HepG2 (cell line): Measurements from ENCODE around the gene ITGAE. TPM values are rescaled to one million over a fixed set of nuclear protein-coding genes. Genes with fewer than 3 reads are reported as not detected.

Experiments used
- AGO1 ChIP-seq: fragments of 200-400 bp; formaldehyde crosslinking; IDR thresholded peaks from 2 replicates; pipeline ENCODE4 v1.6.1; 2017; ENCODE audit warnings: mild to moderate bottlenecking, low read depth, low read length, moderate library complexity; ENCODE audit not compliant: poor library complexity, severe bottlenecking
- AHDC1 ChIP-seq: sonication (generic); formaldehyde crosslinking; IDR thresholded peaks from 2 replicates; pipeline ENCODE4 v1.5.1; 2020; ENCODE audit warnings: mild to moderate bottlenecking, missing genetic modification reagents, borderline replicate concordance
- JUN ChIP-seq: sonication (generic); formaldehyde crosslinking; IDR thresholded peaks from 2 replicates; pipeline ENCODE4 v1.4.0; 2020; ENCODE audit warnings: mild to moderate bottlenecking, missing genetic modification reagents
- PREB ChIP-seq: sonication (generic); formaldehyde crosslinking; IDR thresholded peaks from 2 replicates; pipeline ENCODE4 v1.4.0; 2020; ENCODE audit warnings: missing genetic modification reagents
- PRMT3 ChIP-seq: sonication (generic); formaldehyde crosslinking; IDR thresholded peaks from 2 replicates; pipeline ENCODE4 v1.8.1; 2022; ENCODE audit warnings: low read depth, mild to moderate bottlenecking, moderate library complexity, missing genetic modification reagents, borderline replicate concordance
- RXRB ChIP-seq: IDR thresholded peaks from 2 replicates; pipeline ENCODE4 v1.6.1; 2016; ENCODE audit warnings: borderline replicate concordance, missing genetic modification reagents, missing compliant biosample characterization
- STAG1 ChIP-seq: sonication (generic); formaldehyde crosslinking; IDR thresholded peaks from 2 replicates; pipeline ENCODE4 v1.4.0; 2020; ENCODE audit warnings: missing genetic modification reagents
- ZNF446 ChIP-seq: sonication (generic); formaldehyde crosslinking; IDR thresholded peaks from 2 replicates; pipeline ENCODE4 v1.5.0; 2020; ENCODE audit warnings: mild to moderate bottlenecking, missing genetic modification reagents
- ZNF460 ChIP-seq: sonication (generic); formaldehyde crosslinking; IDR thresholded peaks from 2 replicates; pipeline ENCODE4 v1.5.1; 2020; ENCODE audit warnings: missing genetic modification reagents, mild to moderate bottlenecking, borderline replicate concordance
- ZNF501 ChIP-seq: sonication (generic); formaldehyde crosslinking; IDR thresholded peaks from 2 replicates; pipeline ENCODE4 v1.5.1; 2020; ENCODE audit warnings: mild to moderate bottlenecking, moderate library complexity, missing genetic modification reagents
- ZNF576 ChIP-seq: sonication (generic); formaldehyde crosslinking; IDR thresholded peaks from 2 replicates; pipeline ENCODE4 v1.4.0; 2020; ENCODE audit warnings: mild to moderate bottlenecking, missing genetic modification reagents
- ZNF691 ChIP-seq: sonication (generic); formaldehyde crosslinking; IDR thresholded peaks from 2 replicates; pipeline ENCODE4 v1.4.0; 2020; ENCODE audit warnings: missing genetic modification reagents, low read depth, mild to moderate bottlenecking, borderline replicate concordance
- ZSCAN9 ChIP-seq: IDR thresholded peaks from 2 replicates; pipeline ENCODE4 v1.6.1; 2016; ENCODE audit warnings: borderline replicate concordance
- polyA plus RNA-seq, 8 experiments: library from polyadenylated mRNA; depleted of rRNA in 3 of 8; stranded (reverse) in 7 of 8; unstranded in 1 of 8; fragments of >200 nt; fragmentation: Illumina TruSeq in 4 of 8; extraction: Trizol in 4 of 8; gene quantifications; 2 replicates each; pipeline versions ENCODE4 v1.2.1 to v1.2.3, GENCODE V29; 2011 to 2016; ENCODE audit warnings: low read depth in 4 of 8, missing spikeins in 1 of 8, mixed read lengths in 1 of 8; ENCODE audit not compliant: insufficient read depth in 1 of 8
- total RNA-seq, 5 experiments: library from RNA; depleted of rRNA; stranded (reverse); fragments of >200 nt; fragmentation: Illumina TruSeq; extraction: Trizol; gene quantifications; 2 replicates each; pipeline ENCODE4 v1.2.3, GENCODE V29; 2016; ENCODE audit warnings: low read depth in 1 of 5
- TF ChIP-seq, protein P1 (sequence below): sonication (generic); formaldehyde crosslinking; IDR thresholded peaks from 2 replicates; pipeline ENCODE4 v1.5.0; 2020; ENCODE audit warnings: mild to moderate bottlenecking, missing genetic modification reagents
- TF ChIP-seq, protein P2 (sequence below): fragments of 450-650 bp; IDR thresholded peaks from 2 replicates; pipeline ENCODE4 v1.6.1; 2017

Gene ITGAE
- total and polyA plus RNA-seq, 2 of the 13 experiments (the other 11 are each of a cell fraction or from before 2014, with no cell fraction given) = 42.3 to 49.0 TPM

GRCh38 chr17:3723556-3724377 lies 77.2 kb downstream of the ITGAE start, which contains the start of gene HASPIN (continued):
- TF ChIP-seq PREB (CRISPR knock-in tag) = no peak
- TF ChIP-seq ZNF501 (CRISPR knock-in tag) = peak; percentile 83
- no peak; the same call in 1 of the 2 replicates for TF ChIP-seq PRMT3 (CRISPR knock-in tag)
- TF ChIP-seq JUN (CRISPR knock-in tag) = no peak
- TF ChIP-seq AHDC1 = 0 out of 2 replicates have a peak, but pooled peaks have one; percentile 15
- no peak for TF ChIP-seq AGO1
- TF ChIP-seq, protein P1, sequence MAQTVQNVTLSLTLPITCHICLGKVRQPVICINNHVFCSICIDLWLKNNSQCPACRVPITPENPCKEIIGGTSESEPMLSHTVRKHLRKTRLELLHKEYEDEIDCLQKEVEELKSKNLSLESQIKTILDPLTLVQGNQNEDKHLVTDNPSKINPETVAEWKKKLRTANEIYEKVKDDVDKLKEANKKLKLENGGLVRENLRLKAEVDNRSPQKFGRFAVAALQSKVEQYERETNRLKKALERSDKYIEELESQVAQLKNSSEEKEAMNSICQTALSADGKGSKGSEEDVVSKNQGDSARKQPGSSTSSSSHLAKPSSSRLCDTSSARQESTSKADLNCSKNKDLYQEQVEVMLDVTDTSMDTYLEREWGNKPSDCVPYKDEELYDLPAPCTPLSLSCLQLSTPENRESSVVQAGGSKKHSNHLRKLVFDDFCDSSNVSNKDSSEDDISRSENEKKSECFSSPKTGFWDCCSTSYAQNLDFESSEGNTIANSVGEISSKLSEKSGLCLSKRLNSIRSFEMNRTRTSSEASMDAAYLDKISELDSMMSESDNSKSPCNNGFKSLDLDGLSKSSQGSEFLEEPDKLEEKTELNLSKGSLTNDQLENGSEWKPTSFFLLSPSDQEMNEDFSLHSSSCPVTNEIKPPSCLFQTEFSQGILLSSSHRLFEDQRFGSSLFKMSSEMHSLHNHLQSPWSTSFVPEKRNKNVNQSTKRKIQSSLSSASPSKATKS = no peak
- TF ChIP-seq, protein P2, sequence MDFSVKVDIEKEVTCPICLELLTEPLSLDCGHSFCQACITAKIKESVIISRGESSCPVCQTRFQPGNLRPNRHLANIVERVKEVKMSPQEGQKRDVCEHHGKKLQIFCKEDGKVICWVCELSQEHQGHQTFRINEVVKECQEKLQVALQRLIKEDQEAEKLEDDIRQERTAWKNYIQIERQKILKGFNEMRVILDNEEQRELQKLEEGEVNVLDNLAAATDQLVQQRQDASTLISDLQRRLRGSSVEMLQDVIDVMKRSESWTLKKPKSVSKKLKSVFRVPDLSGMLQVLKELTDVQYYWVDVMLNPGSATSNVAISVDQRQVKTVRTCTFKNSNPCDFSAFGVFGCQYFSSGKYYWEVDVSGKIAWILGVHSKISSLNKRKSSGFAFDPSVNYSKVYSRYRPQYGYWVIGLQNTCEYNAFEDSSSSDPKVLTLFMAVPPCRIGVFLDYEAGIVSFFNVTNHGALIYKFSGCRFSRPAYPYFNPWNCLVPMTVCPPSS = no peak
- TF ChIP-seq STAG1 (CRISPR knock-in tag) = no peak
- TF ChIP-seq ZSCAN9 (CRISPR knock-in tag) = peak; percentile 73; the same call in 1 of the 2 replicates
- no peak; the same call in 1 of the 2 replicates for TF ChIP-seq ZNF446 (CRISPR knock-in tag)
- no peak; the same call in 1 of the 2 replicates for TF ChIP-seq ZNF460 (CRISPR knock-in tag)
- peak; percentile 86; the same call in 1 of the 2 replicates for TF ChIP-seq ZNF691 (CRISPR knock-in tag)
- TF ChIP-seq RXRB (CRISPR knock-in tag) = peak; percentile 58; the same call in 1 of the 2 replicates
- peak; percentile 59; the same call in 1 of the 2 replicates for TF ChIP-seq ZNF576 (CRISPR knock-in tag)
